GM21737 (cell line): ENCODE results near the gene DET1.

Experiments
- ATAC-seq: cut with Tn5 transposase; IDR thresholded peaks from one replicate; pipeline ENCODE4 v1.9.1; 2021; ENCODE audit warnings: mild to moderate bottlenecking, moderate library complexity; ENCODE audit not compliant: unreplicated experiment

Gene DET1

GRCh38 chr15:88467935-88468528, 78.4 kb downstream of the DET1 start:
- peak; percentile 5 for ATAC-seq

DNA sequence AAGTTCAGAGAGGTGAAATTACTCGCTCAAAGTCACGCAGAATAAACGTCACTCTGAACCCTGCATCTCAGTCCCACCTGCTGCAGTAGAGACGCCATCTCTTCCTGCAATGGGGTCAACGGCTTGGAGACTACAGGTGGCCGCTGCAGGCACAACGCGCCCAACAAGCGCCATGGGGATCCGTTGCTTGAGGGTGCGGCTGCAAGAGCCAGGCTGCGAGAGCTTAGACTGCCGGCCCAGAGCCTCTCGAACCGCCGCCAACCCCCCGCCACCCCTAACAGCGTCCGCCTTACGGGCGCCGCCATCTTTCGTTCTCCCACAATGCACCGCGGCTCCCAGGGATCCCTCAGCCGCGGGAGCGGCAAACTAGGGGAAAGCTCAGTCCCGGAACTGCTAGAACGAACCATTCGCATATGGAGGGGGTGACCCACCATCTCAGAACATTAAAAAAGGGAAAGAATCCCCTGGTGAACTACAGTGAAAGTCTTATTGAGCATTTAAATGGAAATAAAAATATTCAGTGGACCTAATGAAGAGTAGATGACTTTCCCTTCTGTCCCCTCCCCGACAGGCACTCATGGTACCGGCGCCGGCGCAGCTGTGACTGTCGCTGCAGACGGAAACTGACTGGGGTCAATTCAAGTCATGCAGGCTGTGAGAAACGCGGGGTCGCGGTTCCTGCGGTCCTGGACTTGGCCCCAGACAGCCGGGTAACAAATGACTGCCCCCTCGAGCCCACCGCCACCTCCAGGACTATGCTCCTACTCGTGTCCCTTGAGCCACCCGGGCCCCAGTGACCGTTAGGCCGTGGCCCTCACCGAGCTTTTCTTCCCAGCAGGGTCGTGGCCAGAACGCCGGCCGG, 79.2 kb downstream of the DET1 start, which contains the start of the genes MRPL46 and MRPS11:
Gene MRPL46 (minus strand): TSS at position 316 of the 862 bp plus-strand sequence. CDS start 11 bp downstream, at position 305.
Gene MRPS11 (plus strand): TSS at position 636 of the 862 bp plus-strand sequence. CDS start 10 bp downstream, at position 646.
- ATAC-seq = peak; percentile 80

DNA sequence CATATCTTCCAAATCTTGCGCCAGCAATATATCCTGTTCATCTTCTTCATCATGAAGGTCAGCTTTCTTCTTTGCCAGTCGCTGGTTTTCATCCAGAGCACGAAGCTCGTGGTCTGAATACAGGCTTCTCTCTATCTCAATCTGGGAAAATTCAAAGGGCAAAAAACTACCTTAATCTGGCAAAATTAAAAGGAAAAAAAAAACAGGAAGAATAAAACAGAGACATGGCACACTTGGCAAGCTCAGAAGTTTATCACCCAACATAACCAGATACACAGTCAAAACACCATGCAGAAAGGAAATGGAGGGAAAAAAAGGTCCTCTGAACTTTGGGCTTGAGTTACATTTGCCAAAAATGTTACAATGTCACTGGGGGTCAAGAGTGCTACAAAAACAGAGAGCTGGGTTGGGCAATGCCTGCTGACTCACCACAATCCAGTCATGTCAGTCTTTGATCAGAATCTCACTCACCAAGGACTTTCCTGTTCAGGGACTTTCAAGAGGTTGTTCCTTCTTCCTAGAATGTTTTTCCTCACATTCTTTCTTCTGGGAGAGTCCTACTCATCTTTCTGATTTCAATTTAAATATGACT, 80.8 kb downstream of the DET1 start:
- no peak for ATAC-seq

DNA sequence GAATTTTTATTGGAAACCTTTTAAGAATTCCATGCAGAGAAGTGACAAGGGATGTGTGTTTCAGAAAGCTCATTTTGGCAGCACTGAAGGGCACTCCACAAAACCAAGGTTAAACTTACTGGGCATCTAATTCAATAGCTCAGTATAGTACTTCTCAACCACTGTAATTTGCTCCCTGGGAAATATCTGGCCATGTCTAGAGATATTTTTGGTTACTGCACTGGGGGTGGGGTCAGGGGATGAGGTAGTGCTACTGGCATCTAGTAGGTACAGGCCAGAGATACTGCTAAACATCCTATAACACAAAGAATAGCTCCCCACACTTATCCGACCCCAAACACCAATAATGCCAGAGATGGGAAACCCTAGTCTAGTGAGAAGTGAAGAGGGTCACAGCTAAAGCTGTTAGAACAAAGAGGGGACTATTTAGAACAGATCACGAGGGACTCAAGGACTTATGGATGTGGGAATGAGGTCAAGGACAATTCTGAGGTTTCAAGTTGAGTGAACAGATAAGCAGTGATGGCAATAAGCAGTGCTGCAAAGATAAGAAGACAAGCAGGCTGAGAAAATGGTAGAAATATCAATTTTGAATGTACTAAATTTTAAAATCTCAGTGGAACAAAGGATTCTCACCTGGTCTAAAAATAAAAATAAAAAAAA, 82.5 kb downstream of the DET1 start:
- ATAC-seq = no peak
